ENCODE measurements around the gene LRRC3C. TPM values are rescaled to one million over a fixed set of nuclear protein-coding genes. Genes with fewer than 3 reads are reported as not detected.
A peak's percentile ranks its signal among the peaks of the same experiment; 100 is the strongest.

Gene LRRC3C
- total and polyA plus RNA-seq, 11 donors: not detected

- H3K36me3 ChIP-seq: no peaks in the 10 kb centered on the region
- no peaks in the 10 kb centered on the region for H3K9me3 ChIP-seq
- H3K4me3 ChIP-seq: no peak overlapping the region
- ATAC-seq: no peak
- WGBS, 4 donors: 84 to 90% (median 88%) methylated on average over 4 of the region's 4 CpGs
- H3K27me3 ChIP-seq: peaks cover 0 to 8% (median 0%) of the 10 kb centered on the region in 9 donors
- peak overlapping the region in 1 of 12 donors; percentile 81 for H3K27ac ChIP-seq
- TF ChIP-seq POLR2A (IDR thresholded peaks at IDR 0.05) (no peak), CTCF (IDR thresholded peaks at IDR 0.05) (no peak)
- intact Hi-C loops (cut with DNase I): loop anchor here in 5 of 10 donors (5.0 to 10.0 kb wide), 4 partner anchors 49 to 216 kb away; no protein-coding TSS in a partner anchor
- no peak for DNase-seq
- H3K4me1 ChIP-seq: peaks cover 0 to 72% (median 0%) of the 10 kb centered on the region in 12 donors
These were observed 43.6 kb downstream of the LRRC3C start for GRCh38 chr17:39971076-39971603.

- H3K4me3 ChIP-seq: no peak overlapping the region
- H3K27ac ChIP-seq: peak overlapping the region in 1 of 12 donors; percentile 81
- WGBS, 4 donors: 31 to 53% (median 43%) methylated on average over 3 of the region's 3 CpGs
- H3K9me3 ChIP-seq: no peaks in the 10 kb centered on the region
- peaks cover 0 to 63% (median 0%) of the 10 kb centered on the region in 12 donors for H3K4me1 ChIP-seq
- ATAC-seq: peak in 2 of 4 donors; percentile 26 to 59
- H3K27me3 ChIP-seq: peaks cover 0 to 11% (median 0%) of the 10 kb centered on the region in 9 donors
- TF ChIP-seq CTCF (IDR thresholded peaks at IDR 0.05): no peak
- no peak for TF ChIP-seq POLR2A (IDR thresholded peaks at IDR 0.05)
- no peak for DNase-seq
- H3K36me3 ChIP-seq: no peaks in the 10 kb centered on the region
- intact Hi-C loops (cut with DNase I): loop anchor here in 5 of 10 donors (5.0 to 10.0 kb wide), 4 partner anchors 50 to 217 kb away; no protein-coding TSS in a partner anchor
These were observed 44.7 kb downstream of the LRRC3C start for GRCh38 chr17:39972271-39972670.

- no peaks in the 10 kb centered on the region for H3K9me3 ChIP-seq
- peak overlapping the region in 1 of 12 donors; percentile 81 for H3K27ac ChIP-seq
- no peak overlapping the region for H3K4me3 ChIP-seq
- no peaks in the 10 kb centered on the region for H3K36me3 ChIP-seq
- WGBS, 4 donors: 85 to 93% (median 89%) methylated on average over 2 of the region's 2 CpGs
- DNase-seq: no peak
- H3K27me3 ChIP-seq: peaks cover 0 to 11% (median 0%) of the 10 kb centered on the region in 9 donors
- intact Hi-C loops (cut with DNase I): loop anchor here in 5 of 10 donors (5.0 to 10.0 kb wide), 4 partner anchors 51 to 219 kb away; no protein-coding TSS in a partner anchor
- peaks cover 0 to 53% (median 0%) of the 10 kb centered on the region in 12 donors for H3K4me1 ChIP-seq
- no peak for ATAC-seq
- no peak for TF ChIP-seq CTCF (IDR thresholded peaks at IDR 0.05)
These were observed 46.0 kb downstream of the LRRC3C start for GRCh38 chr17:39973496-39973895.

GRCh38 chr17:39974433-39974832 is 46.9 kb downstream of the LRRC3C start:
- no peak overlapping the region for H3K4me3 ChIP-seq
- WGBS, 4 donors: 79 to 83% (median 80%) methylated on average over 5 of the region's 5 CpGs
- ATAC-seq (no peak), DNase-seq (no peak)
- H3K4me1 ChIP-seq: peaks cover 0 to 50% (median 0%) of the 10 kb centered on the region in 12 donors
- H3K27ac ChIP-seq: peak overlapping the region in 1 of 12 donors; percentile 81
- no peaks in the 10 kb centered on the region for H3K9me3 ChIP-seq
- H3K36me3 ChIP-seq: no peaks in the 10 kb centered on the region
- intact Hi-C loops (cut with DNase I): loop anchor here in 5 of 10 donors (2.0 to 10.0 kb wide), 5 partner anchors 14 to 220 kb away; no protein-coding TSS in a partner anchor
- TF ChIP-seq POLR2A (IDR thresholded peaks at IDR 0.05) (no peak), CTCF (IDR thresholded peaks at IDR 0.05) (no peak)
- H3K27me3 ChIP-seq: peaks cover 0 to 11% (median 0%) of the 10 kb centered on the region in 9 donors
